ENCODE results near the gene TAF11L4. TPM values are rescaled to one million over a fixed set of nuclear protein-coding genes. Genes with fewer than 3 reads are reported as not detected.
A peak's percentile ranks its signal among the peaks of the same experiment; 100 is the strongest.
"Not testable (repeated sequence)": the region's sequence is repeated elsewhere in the genome, so short reads cannot be mapped to it uniquely, and the experiment has no call there.

TAF11L4 gene
- polyA plus RNA-seq (ENCODE audit: low read depth in 6 of 6) = not detected

GRCh38 chr5:17521501-17521900 is at the start of gene TAF11L4:
Gene TAF11L4 (plus strand): TSS chr5:17521801.
- not testable (repeated sequence) for H3K9me3 Mint-ChIP-seq; H3K27ac Mint-ChIP-seq; DNase-seq; H3K27me3 Mint-ChIP-seq; H3K4me1 Mint-ChIP-seq; H3K4me3 Mint-ChIP-seq; H3K36me3 Mint-ChIP-seq; ATAC-seq (ENCODE audit: low read depth in 2 of 2)

- ATAC-seq (ENCODE audit: low read depth in 2 of 2) (peak; percentile 48 to 67), DNase-seq (peak; percentile 6)
- not testable (repeated sequence) for H3K36me3 Mint-ChIP-seq, H3K9me3 Mint-ChIP-seq, H3K27me3 Mint-ChIP-seq, H3K27ac Mint-ChIP-seq, H3K4me3 Mint-ChIP-seq
- peaks cover 20 to 43% (median 39%) of the 10 kb centered on the region in 3 donors for H3K4me1 Mint-ChIP-seq
These were observed 46.5 kb upstream of the TAF11L4 start for GRCh38 chr5:17475064-17475463.

GRCh38 chr5:17477043-17477442 is 44.6 kb upstream of the TAF11L4 start:
- H3K4me1 Mint-ChIP-seq = peaks cover 20 to 43% (median 39%) of the 10 kb centered on the region in 3 donors
- ATAC-seq (ENCODE audit: low read depth in 2 of 2) (no peak), DNase-seq (no peak)
- peak overlapping the region in 1 of 6 donors; percentile 1 for H3K27ac Mint-ChIP-seq
- no peaks in the 10 kb centered on the region for H3K36me3 Mint-ChIP-seq
- H3K27me3 Mint-ChIP-seq = peaks cover 0 to 5% (median 0%) of the 10 kb centered on the region in 3 donors
- no peak overlapping the region for H3K4me3 Mint-ChIP-seq
- H3K9me3 Mint-ChIP-seq = no peaks in the 10 kb centered on the region

- peaks cover 0 to 5% (median 0%) of the 10 kb centered on the region in 3 donors for H3K27me3 Mint-ChIP-seq
- no peak overlapping the region for H3K4me3 Mint-ChIP-seq
- H3K36me3 Mint-ChIP-seq = no peaks in the 10 kb centered on the region
- peak overlapping the region in 2 of 6 donors; percentile 1 to 62 for H3K27ac Mint-ChIP-seq
- ATAC-seq (ENCODE audit: low read depth in 2 of 2) (peak in 1 of 2 donors; percentile 33), DNase-seq (no peak)
- peaks cover 20 to 43% (median 39%) of the 10 kb centered on the region in 3 donors for H3K4me1 Mint-ChIP-seq
- H3K9me3 Mint-ChIP-seq = no peaks in the 10 kb centered on the region
These were observed 43.9 kb upstream of the TAF11L4 start for GRCh38 chr5:17477573-17478265.

GRCh38 chr5:17481378-17481777 is 40.2 kb upstream of the TAF11L4 start:
- ATAC-seq (ENCODE audit: low read depth in 2 of 2) = no peak
- Mint-ChIP-seq H3K36me3 (no peaks in the 10 kb centered on the region), H3K27ac (peak overlapping the region in 1 of 6 donors; percentile 10), H3K27me3 (peaks cover 0 to 6% (median 5%) of the 10 kb centered on the region in 3 donors), H3K9me3 (peaks cover 0 to 4% (median 0%) of the 10 kb centered on the region in 7 donors), H3K4me3 (no peak overlapping the region), H3K4me1 (peaks cover 10 to 17% (median 11%) of the 10 kb centered on the region in 3 donors)
- no peak for DNase-seq

- Mint-ChIP-seq H3K27ac (no peak overlapping the region), H3K4me1 (peaks cover 6 to 7% (median 6%) of the 10 kb centered on the region in 3 donors), H3K27me3 (peaks cover 0 to 8% (median 5%) of the 10 kb centered on the region in 3 donors), H3K36me3 (no peaks in the 10 kb centered on the region), H3K4me3 (no peak overlapping the region), H3K9me3 (peaks cover 0 to 4% (median 0%) of the 10 kb centered on the region in 7 donors)
- DNase-seq (no peak), ATAC-seq (ENCODE audit: low read depth in 2 of 2) (no peak)
These were observed 38.8 kb upstream of the TAF11L4 start for GRCh38 chr5:17482790-17483189.

GRCh38 chr5:17486464-17487173 is 35.0 kb upstream of the TAF11L4 start:
- not testable (repeated sequence) for H3K36me3 Mint-ChIP-seq; H3K27ac Mint-ChIP-seq; ATAC-seq (ENCODE audit: low read depth in 2 of 2); H3K27me3 Mint-ChIP-seq; DNase-seq; H3K4me1 Mint-ChIP-seq; H3K9me3 Mint-ChIP-seq
- peak overlapping the region in 1 of 8 donors; percentile 82 for H3K4me3 Mint-ChIP-seq

GRCh38 chr5:17487174-17487512 is 34.5 kb upstream of the TAF11L4 start:
- ATAC-seq (ENCODE audit: low read depth in 2 of 2) = no peak
- H3K27ac Mint-ChIP-seq = no peak overlapping the region
- no peak overlapping the region for H3K4me3 Mint-ChIP-seq
- H3K4me1 Mint-ChIP-seq = peaks cover 0 to 3% (median 0%) of the 10 kb centered on the region in 3 donors
- peaks cover 0 to 4% (median 0%) of the 10 kb centered on the region in 7 donors for H3K9me3 Mint-ChIP-seq
- no peaks in the 10 kb centered on the region for H3K36me3 Mint-ChIP-seq
- peaks cover 0 to 8% (median 0%) of the 10 kb centered on the region in 3 donors for H3K27me3 Mint-ChIP-seq
- no peak for DNase-seq

GRCh38 chr5:17491257-17491656 is 30.3 kb upstream of the TAF11L4 start:
- H3K36me3 Mint-ChIP-seq; ATAC-seq (ENCODE audit: low read depth in 2 of 2); H3K4me3 Mint-ChIP-seq; H3K4me1 Mint-ChIP-seq; H3K27ac Mint-ChIP-seq; DNase-seq; H3K27me3 Mint-ChIP-seq; H3K9me3 Mint-ChIP-seq: not testable (repeated sequence)

DNA sequence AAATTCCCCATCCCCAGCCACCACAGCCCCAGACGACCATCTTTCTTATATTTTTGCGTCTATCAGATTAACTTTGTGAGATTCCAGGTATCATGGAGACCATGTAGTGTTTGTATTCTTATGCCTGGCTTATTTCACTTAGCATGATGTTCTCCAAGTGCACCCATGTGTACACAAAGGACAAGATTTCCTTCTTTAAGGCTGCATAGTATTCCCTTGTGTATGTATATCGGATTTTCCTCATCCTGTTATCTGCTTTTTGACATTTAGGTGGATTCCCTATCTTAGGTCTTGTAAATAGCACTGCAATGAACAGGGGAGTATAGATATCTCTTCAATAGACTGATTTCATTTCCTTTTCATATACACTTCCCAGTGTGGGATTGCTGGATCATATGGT is 28.8 kb upstream of the TAF11L4 start:
- H3K27me3 Mint-ChIP-seq = peaks cover 0 to 5% (median 0%) of the 10 kb centered on the region in 3 donors
- H3K4me1 Mint-ChIP-seq = peaks cover 0 to 3% (median 0%) of the 10 kb centered on the region in 3 donors
- DNase-seq (no peak), ATAC-seq (ENCODE audit: low read depth in 2 of 2) (no peak)
- H3K9me3 Mint-ChIP-seq = peaks cover 0 to 6% (median 4%) of the 10 kb centered on the region in 7 donors
- no peaks in the 10 kb centered on the region for H3K36me3 Mint-ChIP-seq
- no peak overlapping the region for H3K4me3 Mint-ChIP-seq
- H3K27ac Mint-ChIP-seq = no peak overlapping the region

DNA sequence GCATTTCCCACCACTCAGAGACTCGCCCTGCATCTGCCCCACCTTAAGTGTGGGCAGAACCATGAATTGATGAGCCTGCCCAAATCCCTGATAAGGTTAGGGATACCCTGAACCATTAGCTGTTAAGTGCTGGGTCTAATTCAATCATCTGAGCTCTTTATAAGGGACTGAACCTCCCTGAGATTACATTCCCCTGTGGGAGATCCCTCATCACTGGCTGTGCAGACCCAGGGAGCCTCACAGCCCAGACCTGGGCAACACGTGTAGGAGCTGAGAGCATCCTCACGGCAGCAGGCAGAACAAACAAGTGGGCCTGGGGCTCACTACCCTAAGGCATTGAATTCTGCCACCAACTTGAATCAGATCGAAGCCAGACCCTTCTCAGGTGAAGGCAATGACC is 24.2 kb upstream of the TAF11L4 start:
- DNase-seq (no peak), ATAC-seq (ENCODE audit: low read depth in 2 of 2) (no peak)
- no peaks in the 10 kb centered on the region for H3K36me3 Mint-ChIP-seq
- H3K4me3 Mint-ChIP-seq = no peak overlapping the region
- H3K27me3 Mint-ChIP-seq = peaks cover 0 to 5% (median 0%) of the 10 kb centered on the region in 3 donors
- no peak overlapping the region for H3K27ac Mint-ChIP-seq
- peaks cover 0 to 6% (median 3%) of the 10 kb centered on the region in 7 donors for H3K9me3 Mint-ChIP-seq
- peaks cover 0 to 6% (median 4%) of the 10 kb centered on the region in 3 donors for H3K4me1 Mint-ChIP-seq

DNA sequence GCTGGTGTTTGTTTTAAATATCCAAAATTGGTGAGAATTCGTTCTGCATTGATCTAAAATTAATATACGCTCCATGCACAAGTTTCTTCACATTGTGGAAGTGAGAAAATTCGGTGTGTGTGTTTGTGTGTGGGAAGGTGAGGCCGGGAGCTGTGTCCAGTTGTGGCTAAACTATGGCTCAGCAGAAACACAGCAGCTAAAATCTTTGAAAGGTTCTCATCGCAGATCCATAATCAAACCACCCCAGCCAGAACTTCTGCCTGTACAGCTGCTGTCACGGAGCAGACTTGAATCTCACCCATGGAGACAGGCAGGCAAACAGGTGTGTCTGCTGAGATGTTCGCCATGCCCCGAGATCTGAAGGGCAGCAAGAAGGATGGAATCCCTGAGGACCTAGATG is 23.7 kb upstream of the TAF11L4 start, which contains the start of gene TAF11L2:
TAF11L2 (plus strand) TSS at position 301 of the 400 bp plus-strand sequence.
- peak within 1 kb of the TSS in 1 of 8 donors; percentile 64 for H3K4me3 Mint-ChIP-seq
- not testable (repeated sequence) for H3K36me3 Mint-ChIP-seq; H3K4me1 Mint-ChIP-seq; H3K27me3 Mint-ChIP-seq; H3K9me3 Mint-ChIP-seq; H3K27ac Mint-ChIP-seq; DNase-seq; ATAC-seq (ENCODE audit: low read depth in 2 of 2)

DNA sequence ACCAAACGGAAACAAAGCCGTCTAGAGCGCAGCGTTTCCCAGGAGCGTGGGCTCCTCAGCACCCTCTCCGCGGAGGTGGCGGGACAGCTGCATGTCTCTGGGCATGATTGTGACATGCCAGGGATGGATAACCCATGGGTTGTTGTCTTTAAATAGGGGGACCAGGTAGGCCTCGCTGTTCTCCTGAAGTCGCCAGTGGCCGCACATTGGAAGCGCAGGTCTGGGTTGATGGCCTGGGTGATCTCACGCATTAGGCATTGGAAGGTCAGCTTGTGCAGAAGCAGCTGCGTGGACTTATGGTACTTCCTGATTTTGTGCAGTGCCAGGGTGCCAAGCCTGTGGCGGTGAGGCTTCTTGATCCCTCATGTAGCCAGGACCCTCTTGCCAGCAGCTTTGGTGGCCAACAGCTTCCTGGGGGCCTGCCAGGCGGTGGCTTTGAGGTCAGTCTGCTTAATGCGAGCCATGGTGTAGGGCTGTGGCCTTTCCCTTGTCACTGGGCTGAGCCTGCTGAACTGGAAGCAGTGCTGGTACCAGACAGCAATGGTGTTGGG is 9.8 kb upstream of the TAF11L4 start:
- Mint-ChIP-seq H3K27ac (no peak overlapping the region), H3K36me3 (no peaks in the 10 kb centered on the region), H3K4me1 (peaks cover 0 to 5% (median 0%) of the 10 kb centered on the region in 3 donors), H3K27me3 (peaks cover 0 to 21% (median 0%) of the 10 kb centered on the region in 3 donors), H3K9me3 (peaks cover 0 to 6% (median 0%) of the 10 kb centered on the region in 7 donors), H3K4me3 (no peak overlapping the region)
- no peak for ATAC-seq (ENCODE audit: low read depth in 2 of 2)
- no peak for DNase-seq
